Stimulated activated CD8-positive, alpha-beta memory T cell treated with anti-CD3 and anti-CD28 coated beads, Interleukin-2, amount 100 ng/mL, for 48 hours (primary cell): Measurements from ENCODE around the gene GAD2.

Experiments
- DNase-seq, 2 donors: peaks; one replicate each; pipeline ENCODE4 v3.0.0-alpha.2; 2020; ENCODE audit warnings: low read depth in 2 of 2

Gene GAD2

DNA sequence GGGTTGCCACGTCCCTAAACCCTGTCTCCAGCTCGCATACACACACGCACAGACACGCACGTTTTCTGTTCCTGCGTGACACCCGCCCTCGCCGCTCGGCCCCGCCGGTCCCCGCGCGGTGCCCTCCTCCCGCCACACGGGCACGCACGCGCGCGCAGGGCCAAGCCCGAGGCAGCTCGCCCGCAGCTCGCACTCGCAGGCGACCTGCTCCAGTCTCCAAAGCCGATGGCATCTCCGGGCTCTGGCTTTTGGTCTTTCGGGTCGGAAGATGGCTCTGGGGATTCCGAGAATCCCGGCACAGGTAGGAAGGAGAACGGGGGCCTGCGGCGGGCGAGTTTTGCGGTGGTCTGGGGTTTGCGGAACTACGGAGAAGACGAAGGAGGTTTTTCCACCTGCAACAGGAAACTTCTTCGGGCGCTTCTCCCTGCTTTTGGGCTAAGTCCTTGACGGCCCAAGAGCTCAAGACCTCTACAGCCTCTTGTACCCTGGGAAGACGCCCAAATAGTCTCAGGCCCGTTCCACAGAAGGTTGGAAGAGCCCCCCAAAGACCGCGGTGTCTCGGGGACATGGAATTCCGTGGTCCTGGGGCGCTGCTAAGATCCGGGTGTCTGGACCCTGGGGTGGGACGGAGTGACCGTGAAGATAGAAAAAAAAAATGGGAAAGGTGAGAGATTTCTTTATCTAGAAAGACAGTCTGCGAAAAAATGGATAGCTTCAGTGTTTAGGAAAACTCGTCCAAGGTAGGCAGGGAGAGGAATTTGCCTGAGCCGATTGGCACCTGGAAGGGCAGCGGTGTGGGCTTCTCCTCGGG lies at the start of gene GAD2:
TSS of gene GAD2 (plus strand) at position 190 of the 811 bp plus-strand sequence. CDS start at position 226, 36 bp downstream.
- no peak for DNase-seq

DNA sequence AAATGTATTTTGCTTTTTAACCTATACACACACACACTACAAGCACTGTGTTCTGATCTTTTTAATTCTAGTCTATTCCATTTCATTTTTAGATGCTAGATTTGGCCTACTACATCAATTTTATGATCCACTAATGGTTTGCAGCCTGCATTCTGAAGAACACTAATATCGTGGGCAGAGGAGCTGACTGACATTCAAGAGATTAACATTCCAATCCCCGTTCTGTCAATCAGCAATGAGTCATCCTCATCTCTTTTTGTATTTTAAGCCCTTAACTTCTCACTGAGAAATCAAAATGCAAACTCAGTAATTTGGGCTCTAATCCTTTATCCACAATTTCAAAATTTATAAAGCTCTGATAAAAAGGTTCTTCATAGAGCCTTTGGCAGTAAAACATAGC lies 47.1 kb upstream of the GAD2 start:
- DNase-seq, result no peak

DNA sequence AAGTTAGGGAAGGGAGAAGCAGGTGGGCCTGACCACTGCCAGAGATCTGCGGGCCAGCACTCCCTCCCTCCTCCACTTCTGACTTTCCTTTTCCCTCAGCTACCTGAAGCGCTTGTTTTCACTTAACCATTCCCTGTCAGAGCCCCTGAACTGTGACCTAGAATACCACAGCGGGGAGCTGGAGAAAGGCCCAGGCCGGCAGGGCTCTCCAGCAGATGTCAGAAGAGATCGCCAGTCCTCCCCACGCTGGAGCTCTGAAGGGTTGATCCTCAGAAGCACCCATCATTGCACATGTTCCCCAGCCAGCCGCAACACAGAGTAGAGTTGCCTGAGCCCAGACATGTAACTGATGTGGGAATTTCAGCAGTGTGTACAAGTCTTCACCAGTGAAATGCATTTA lies 44.4 kb upstream of the GAD2 start:
- no peak for DNase-seq

DNA sequence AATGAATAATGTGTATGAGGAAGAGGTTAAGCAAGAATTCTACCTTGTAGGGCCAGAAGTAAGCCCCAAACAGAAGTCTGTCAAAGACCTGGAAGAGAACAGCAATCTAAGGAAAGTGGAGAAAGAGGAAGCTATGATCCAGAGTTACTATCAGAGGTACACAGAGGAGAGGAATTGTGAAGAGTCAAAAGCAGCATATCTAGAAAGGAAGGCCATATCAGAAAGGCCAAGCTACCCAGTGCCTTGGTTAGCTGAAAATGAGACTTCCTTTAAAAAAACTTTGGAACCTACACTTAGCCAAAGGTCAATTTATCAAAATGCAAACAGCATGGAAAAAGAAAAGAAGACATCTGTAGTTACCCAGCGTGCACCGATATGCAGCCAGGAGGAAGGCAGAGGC lies 42.7 kb upstream of the GAD2 start:
- DNase-seq, result no peak

DNA sequence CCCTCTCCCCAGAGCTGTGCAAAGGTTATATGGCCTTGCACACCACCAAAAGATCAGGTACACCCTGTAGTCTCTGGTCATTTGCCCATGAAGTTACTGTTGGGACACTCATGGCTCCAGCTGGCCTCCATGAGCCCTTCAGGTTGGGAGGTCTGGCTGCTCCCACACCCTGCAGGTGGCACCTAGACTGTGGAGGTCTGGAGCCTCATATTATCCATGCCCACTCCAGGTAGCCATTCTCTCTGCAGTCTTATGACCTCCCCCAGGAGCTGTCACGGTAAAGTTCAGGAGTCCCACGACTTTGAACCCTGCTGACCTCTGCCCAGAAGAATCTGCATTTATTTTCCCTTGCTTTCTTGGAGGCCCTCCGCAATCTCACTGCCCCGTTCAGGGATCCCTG lies 39.2 kb upstream of the GAD2 start:
- DNase-seq, result no peak

DNA sequence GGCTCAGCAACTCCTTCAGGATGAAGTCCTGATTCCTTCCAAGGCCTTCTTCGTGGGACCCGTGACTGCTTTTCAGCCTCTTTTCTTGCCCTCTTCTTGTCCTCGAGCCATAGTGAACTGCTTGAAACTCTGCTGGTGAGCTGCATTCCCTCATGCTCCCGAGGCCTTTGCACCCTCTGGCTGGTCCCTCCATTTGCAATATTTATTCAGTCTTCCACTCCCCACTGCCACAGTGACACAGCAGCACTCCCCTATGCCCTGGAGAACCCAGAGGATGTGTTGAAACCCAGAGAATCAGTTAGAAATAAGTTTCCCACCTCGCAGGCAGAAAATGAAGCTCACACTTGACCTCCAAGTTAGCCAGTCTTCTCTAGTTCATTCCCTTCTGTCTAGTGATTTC lies 22.3 kb upstream of the GAD2 start:
- no peak for DNase-seq

DNA sequence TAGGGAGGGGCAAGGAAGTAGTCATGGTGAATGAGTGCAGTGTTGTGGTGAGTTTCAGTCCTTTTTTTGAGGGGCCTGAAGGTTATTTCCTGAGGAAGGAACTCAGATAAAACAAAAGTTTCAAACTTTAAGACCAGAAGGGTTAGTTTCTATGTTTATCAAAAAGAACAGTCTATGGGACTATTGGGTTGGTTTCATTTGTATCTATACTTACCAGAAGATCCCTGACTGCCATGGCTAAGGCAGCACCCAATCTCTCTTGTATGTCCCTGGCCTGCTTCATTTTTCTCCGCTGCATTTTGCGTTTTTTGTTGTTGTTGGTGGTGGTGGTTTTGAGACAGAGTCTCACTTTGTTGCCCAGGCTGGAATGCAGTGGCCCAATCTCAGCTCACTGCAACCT lies 19.3 kb upstream of the GAD2 start:
- DNase-seq, result no peak

DNA sequence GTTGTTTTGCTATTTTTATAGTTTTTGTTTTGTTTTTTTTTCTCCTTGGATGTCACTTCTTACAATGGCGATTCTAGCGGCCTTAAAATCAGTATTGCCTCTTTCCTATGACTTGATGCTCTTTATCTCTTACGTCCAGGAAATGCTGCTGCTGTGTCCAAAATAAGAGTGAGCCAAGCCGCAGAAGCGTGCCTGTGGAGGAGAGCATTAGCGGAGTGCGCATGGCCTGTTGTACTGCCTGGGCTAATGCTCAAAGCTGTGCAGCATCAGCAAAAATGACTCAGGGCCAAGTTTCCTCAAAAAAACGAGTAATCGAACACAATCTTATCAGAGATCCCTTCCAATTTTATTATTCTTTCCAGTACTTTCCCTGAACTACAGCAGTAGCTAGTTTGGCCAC lies 18.5 kb upstream of the GAD2 start:
- DNase-seq, result no peak

DNA sequence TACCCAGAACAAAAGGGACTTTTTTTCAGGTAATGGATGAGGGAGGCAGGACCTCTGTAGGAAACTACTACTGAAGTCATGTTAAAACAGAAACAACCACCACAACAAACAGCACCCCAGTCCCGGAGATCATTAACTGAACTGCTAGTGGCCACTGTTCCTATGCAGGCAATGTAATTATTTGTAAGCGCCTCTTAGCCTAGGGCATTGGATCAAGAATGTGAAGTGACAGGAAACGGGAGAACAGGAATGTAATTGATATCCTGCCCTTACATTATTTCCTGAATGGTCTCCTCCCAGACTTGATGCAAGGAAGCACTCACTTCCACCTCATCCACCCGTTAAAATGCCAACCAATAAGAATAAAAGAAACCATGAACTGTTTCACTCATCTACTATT lies 16.7 kb upstream of the GAD2 start:
- no peak for DNase-seq

DNA sequence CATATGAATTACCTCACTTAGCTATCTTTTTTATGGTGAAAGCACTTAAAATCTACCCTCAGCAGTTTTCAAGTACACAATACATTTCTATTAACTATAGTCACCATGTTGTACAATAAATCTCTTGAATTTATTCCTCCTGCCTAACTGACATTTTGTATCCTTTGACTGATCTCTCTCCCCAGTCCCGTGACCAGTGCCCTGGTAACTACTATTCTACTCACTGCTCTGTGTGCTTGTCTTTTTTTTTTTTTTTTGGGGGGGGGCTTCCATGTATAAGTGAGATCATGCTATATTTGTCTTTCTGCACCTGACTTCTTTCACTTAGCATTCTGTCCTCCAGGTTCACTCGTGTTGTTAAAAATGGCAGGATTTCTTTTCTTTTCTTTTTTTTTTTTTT lies 11.4 kb upstream of the GAD2 start:
- DNase-seq, result no peak

DNA sequence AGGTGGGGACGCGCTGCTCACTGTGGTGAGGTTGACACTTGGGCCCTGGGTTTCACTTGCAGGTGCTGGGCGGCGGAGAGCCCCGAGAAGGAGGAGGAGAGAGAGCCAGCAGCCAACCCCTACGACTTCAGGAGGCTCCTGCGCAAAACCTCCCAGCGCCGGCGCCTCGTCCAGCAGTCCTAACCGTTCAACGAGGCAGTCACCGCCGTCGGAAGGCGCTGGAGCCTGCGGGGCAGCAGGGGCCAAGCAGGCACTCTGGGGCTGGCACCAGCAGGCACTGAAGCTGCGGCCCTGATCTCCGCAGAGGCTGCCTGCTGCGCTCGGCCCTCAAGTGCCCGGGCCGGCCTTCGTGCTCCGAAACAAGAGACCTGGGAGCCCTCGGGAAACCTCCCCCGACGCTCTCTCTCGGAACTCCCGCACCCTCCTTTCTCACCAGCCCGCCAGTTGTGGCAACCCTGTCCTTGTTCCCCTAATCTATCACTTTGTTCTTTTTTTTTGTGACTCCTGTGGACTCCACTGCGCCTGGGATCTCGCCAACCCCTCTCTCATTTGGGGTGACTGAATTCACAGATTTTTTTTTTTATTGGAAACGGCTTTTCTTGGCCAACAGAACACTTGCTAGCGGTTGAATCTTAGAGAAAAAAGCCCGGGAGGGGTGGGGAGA lies 4.7 kb upstream of the GAD2 start:
- DNase-seq, result no peak

DNA sequence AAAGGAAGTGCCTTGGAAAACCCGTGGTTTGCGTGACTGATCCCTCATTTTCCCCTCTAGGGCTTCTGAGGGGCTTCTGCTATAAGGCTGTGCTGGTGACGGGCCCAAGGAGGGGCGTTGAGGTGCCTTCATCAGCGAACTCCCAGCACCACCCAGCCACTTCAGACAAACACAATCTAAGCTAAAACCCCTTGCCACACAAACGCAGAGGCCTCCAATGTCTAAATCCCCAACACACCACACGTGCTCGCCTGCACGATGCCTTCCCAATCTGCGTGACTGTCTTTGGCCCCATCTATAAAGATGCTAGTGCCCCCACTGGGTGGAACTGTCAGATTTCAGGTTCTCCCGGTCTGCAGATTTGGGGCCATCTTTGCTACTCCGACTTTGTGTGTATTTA lies 4.1 kb upstream of the GAD2 start:
- DNase-seq, result no peak

DNA sequence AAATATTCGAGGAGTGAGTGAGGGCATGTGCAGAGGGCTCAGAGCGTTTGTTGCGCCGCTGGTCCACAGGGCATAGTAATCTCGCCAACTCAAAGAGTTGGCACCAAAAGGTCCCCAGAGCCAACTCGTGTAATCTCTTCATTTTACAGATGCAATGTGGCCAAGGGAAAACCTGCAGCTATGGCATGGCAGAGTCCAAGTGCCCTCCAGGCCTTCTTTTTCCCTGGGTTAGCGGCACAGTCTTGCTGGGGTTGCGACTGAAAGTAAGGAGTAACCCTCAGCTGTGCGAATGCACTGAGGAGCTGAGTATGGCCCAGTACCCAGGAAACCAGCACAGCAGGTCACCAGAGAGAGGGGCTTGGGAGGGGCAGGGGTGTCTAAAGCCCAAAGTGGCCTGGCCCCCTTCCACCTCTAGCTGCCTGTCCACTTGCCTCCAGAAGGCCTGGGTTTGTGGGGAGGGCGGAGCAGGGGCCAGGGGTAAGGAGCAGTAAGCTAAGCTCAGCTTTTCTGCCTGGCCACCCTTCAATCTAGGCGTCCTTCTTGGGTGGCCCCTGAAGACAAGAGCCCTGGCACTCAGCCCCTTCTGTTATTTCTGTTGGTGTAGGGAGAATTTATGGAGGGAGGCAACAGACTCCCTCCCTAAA lies 3.3 kb upstream of the GAD2 start:
- no peak for DNase-seq

DNA sequence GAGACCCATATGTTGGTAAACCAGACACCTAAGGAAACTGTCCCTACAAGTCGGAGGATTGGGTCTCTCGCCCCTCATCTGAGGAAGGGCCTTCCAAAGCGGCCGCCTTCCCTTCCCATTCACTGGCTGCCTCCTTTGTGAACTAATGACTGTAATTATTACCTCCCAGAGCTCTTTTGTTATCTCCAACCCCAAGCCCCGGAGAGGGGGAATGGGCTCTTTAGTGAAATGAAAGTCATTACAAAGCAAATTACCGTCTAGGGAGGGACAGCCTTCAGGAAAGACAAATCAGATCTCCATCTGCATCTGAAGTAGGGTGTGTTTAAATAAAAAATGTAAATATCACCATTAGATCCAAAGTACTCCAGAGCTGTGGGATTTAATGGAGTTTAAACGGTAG lies 2.6 kb upstream of the GAD2 start:
- no peak for DNase-seq

DNA sequence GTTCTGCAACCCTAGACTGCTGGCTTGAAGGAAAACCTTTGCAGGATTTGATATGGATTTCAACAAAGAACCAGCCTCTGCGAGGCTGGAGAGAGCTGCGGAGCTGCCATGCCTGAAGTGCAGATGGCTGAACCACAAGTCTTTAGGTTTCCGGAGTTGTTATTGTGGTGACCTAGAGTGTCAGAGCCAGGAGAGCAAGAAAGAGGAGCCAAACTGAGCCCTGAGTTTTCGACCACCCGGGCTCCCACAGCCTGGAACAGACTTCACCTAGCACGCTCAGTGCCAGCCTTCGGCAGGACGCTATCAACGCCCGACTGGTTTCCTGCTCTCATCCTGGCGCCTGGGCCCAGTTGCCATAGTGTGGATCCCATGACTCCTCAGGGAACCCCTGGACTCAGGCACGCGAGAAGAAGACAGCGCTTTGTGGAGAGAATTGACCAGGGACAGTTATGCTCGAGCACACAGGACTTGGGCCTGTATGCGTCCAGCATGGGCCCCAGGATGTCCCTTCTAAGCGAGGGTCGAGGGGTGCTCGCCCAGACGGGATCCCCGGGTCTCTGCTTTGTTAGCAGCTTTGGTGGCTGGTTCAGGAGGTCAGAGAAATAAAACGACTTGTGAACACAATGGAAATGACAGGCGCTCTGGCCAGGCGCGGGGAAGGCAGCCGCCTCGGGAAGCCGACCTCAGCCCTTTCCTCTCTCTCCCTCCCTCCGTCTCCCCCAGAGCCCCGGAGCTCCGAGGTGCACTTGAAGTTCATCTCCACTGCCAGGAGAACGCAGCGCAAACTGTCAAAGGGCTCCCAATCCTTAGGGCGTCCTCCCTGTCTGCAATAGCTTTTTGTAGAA lies 1.8 kb upstream of the GAD2 start:
- no peak for DNase-seq

DNA sequence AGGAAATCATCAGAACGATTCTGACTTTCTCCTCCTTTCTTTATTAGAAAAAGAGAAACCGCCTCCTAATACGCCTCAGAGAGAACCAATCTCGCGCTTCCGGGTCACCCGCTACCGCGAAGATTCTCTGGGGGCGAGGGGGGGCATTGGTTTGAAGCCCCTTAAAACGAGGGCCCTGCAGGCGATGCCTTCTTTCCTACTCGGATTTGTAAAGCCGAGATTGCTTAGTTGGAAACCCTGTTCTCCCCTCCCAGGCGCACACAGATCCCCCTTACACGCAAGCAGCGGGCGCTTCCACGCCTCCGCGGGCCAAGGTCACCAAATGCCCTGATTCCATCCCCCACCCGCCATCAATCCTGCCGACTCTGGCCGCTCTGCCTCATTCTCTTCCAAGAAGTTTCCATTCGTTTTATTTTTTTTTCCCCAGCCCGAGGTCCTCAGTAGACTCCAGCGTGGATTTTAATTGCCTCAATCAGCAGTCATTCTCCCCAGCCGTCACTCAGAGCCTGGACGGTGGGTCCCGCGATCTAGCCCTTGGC lies 1.1 kb upstream of the GAD2 start:
- DNase-seq, result no peak

DNA sequence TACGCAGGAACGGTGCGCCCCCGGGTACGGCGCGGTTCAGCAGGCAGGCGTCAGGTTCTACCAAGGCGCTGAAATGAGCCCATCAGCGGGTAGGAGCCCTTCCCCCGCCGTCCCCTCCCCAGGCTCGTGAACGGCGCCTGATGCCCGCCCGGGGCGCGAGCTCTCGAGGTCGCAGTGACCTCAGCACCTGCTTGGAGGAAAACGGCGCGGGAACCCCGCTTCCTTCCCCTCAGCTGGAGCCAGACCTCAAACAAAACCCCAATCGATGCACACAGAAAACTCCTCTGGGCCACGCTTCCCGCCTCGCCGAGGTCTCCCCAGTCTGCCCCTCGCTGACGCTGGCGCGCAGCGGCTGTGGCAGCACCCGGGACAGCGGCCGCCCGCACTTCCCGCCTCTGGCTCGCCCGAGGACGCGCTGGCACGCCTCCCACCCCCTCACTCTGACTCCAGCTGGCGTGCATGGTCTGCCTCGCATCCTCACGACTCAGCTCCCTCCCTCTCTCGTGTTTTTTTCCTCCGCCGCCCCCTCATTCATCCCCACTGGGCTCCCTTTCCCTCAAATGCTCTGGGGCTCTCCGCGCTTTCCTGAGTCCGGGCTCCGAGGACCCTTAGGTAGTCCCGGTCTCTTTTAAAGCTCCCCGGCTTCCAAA lies 514 bp upstream of the GAD2 start:
- peak; percentile 30 to 38 for DNase-seq

DNA sequence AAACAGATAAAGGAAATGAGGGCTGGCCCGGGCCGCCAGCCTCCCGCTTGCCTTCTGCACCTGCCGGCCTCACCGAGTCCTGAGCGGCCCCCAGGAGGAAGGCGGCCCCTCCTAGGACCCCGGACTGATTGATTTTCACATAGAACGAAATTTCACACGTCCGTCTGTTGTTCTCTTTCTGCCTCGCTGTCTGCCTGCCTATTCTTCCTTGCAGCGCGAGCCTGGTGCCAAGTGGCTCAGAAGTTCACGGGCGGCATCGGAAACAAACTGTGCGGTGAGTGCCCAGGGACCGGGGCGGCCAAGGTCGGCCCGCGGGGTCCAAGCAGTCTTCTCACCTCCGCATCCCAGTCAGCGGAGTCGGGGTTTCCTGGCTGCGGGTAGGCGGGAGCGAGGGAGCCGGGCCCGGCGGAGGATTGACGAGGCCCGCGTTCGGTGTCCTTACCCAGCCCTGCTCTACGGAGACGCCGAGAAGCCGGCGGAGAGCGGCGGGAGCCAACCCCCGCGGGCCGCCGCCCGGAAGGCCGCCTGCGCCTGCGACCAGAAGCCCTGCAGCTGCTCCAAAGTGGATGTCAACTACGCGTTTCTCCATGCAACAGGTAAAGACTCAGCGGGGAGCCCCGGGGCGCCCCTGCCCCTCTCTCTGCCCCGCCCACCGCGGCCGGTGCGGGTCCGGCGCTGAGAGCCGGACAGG lies 967 bp downstream of the GAD2 start:
- no peak for DNase-seq

DNA sequence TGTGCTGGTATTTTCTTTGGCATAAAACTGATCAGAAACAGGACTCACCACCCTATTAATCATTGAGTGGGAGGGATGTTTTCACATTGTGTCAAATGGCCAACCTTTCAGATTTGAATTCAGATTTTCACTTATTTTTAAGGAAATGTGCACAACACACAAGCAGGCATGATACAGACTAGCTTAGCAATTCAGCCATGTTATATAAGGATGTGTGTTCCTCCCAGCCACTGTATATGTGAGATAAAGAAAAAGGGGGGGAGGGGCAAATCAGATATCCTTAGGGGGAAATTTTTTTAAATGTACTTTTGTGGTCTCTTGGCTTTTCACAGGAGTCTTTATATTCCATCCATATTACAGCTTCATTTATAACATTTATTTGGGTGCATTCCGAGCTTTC lies 3.1 kb downstream of the GAD2 start:
- no peak for DNase-seq

DNA sequence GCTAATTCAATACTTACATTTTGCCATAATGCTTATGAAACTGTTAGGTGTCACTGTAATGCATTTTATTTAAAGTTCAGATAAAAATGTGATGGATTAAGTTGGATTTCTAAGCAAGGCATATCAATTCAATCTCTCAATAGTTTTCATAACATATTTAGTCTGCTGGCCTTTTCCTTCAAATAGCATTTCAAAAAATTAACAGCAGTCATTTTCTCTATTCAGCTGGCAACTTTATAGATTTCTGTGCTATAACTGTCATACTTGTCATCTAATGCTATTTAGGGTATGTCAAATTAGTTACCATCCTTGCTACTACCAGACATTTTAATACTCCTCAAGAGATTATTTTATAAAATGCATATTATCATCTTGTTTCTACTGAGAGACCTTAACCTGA lies 4.3 kb downstream of the GAD2 start:
- no peak for DNase-seq

DNA sequence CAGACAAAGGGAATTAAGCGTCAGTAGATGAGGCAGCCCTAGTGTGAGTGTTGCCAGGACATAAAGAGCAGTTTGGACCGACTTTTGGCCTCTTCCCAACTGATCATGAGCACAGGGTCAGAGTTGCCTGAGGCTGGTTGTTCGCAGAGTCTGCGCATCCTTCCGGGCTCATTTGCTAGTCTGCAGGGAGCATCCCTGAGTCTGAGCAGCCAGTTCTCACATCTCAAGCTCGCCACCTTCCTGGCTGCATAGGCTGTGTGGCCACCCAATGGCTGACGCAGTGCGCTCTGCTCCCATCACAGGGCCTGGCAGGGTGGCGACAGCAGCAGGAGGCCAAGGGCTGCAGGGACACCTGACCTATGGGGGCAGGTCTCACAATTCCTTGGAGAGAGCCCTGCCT lies 5.0 kb downstream of the GAD2 start:
- DNase-seq, result no peak
